Skeletal muscle cell (primary cell): ENCODE measurements around the gene PTPN12.
"Not testable (repeated sequence)": the region's sequence is repeated elsewhere in the genome, so short reads cannot be mapped to it uniquely, and the experiment has no call there.

ENCODE experiments used
- DNase-seq: peaks from one replicate; pipeline ENCODE4 v3.0.0-alpha.2; 2010; ENCODE audit warnings: low read depth
- H3K4me3 ChIP-seq: 2 replicates; pipeline ENCODE4 v1.5.1; 2011; ENCODE audit warnings: low read depth, mild to moderate bottlenecking, control low read depth, low read length, moderate library complexity

The PTPN12 gene

GRCh38 chr7:77537136-77537777 is at the start of gene PTPN12:
Gene PTPN12 (plus strand): TSS chr7:77537295. CDS start chr7:77537547, 252 bp downstream.
- no peak for DNase-seq
- peak within 1 kb of the TSS; percentile 97 for H3K4me3 ChIP-seq

DNA sequence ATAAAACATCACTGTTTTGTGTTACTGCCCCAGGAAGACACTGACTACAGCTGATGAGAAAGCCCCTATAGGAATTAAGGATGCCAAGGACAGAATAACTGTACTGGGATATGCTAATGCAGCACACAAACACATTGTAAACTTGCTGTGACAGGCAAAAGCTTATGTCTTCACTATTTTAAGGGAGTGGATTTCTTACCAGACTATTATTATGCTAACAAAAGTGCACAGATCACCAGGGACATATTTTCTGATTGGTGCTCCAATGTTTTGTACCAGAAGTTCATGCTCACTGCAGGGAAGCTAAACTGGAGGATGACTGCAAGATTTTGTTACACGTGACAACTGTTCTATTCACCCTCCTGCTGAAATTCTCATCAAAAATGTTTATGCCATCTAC is 48.1 kb upstream of the PTPN12 start:
- H3K4me3 ChIP-seq, result no peak overlapping the region
- no peak for DNase-seq

DNA sequence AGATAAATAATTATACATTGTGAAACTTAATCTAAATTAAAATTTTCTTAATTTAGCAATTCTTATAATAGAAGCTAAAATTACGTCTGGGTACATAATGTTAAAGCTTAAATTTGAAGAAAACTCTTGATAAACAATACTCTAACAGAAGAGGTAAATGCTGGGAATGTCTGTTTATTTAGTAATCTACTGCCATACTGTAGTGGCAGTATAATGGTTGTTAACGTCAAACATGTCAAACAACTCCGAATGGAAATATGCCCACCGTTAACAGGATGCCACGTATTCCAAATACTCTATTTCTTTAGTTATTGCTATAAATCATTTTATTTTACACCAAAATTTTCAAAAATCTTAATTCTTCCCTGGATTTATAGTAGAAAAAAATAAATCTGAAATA is 40.0 kb upstream of the PTPN12 start:
- no peak for DNase-seq
- no peak overlapping the region for H3K4me3 ChIP-seq

DNA sequence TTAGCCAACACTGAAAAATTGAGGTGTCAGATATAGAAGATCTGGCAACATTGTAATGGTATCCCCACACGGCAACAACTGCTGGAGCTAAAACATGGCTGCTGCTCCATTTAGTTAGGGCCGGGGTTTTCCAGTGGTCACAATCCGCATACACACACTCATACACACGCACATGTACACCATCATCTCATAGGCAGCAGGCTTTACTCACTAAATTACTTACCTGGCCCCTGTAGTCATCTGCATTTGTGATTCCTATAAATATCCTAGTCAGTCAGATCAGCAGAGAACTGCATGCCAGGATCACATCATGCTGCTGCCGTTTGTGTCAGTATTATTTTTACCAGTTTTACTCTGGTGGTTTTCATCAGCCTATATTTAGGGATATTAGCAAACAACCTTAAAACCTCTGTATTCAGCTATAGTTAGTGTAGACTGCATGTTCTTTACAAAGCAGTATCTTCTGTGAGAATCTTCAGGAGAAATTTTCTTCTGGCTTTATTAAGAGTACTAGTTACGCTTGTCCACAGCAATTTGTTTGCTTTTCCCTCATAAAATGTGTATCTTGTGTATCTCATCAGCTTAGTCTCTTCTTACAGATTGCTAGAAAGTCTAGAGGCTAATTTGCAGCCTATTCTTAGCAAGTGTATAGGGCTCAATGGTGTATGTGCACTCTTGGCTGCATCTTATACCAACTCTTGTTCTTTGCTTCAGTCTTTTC is 38.3 kb upstream of the PTPN12 start:
- H3K4me3 ChIP-seq, result no peak overlapping the region
- no peak for DNase-seq

- no peak overlapping the region for H3K4me3 ChIP-seq
- no peak for DNase-seq
Observed at GRCh38 chr7:77501192-77501515, 35.9 kb upstream of the PTPN12 start.

DNA sequence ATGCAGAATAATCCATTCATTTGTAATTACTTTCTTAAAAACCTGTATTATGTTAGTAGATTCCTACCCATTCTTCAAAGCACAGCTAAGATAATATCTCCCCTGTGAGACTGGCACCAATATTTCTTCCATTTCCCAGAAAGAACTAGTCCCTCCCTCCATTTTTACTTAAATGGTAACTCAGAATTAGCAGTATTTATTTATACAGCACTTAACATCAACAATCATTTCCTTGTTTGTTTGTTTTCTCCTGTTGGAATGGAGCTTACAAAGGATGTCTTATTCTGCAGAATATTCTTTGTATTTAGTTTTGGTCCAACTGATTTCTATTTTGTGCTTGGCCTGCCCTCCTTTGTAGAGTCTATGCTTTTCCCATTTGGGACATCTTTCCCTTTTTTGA is 32.1 kb upstream of the PTPN12 start:
- no peak for DNase-seq
- H3K4me3 ChIP-seq, result no peak overlapping the region

DNA sequence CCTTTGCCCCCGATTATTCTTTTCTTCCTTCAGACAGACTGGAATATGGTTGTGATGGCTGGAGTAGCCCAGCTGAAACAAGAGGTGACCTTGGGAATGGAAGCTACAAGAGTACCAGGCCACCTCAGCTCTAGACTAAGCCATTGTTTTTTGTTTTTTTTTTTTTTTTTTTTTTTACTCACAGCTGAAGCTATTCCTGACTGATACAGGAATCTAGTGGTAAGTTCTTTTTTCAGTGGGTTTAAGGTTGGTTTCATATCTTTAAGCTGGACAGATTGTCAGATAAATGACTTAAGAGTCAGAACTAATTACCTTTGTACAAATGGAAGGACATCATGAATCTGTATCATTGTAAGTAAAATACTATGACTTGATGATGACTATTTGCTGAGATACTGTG is 30.2 kb upstream of the PTPN12 start:
- no peak for DNase-seq
- no peak overlapping the region for H3K4me3 ChIP-seq

DNA sequence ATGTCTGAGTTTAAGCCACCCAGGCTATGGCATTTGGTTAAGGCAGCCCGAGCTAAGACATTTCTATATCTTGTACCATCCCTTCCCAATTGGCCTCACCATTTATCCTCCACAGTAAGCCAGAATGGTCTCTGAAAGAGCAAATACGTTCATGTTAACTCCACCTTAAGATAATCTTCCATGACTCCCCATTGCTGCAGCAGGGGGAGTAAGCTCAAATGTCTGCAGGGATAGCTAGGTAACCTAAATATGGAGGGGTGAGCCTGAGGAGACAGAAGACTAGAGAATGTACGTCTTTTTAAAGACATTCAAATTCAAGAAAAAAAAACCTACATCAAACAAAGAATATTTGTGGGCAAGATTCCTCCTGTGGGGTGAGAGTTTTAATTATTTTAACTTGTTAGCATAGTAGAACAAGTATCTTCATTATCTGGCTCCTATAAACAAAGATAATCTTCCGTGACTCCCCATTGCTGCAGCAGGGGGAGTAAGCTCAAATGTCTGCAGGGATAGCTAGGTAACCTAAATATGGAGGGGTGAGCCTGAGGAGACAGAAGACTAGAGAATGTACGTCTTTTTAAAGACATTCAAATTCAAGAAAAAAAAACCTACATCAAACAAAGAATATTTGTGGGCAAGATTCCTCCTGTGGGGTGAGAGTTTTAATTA is 24.0 kb upstream of the PTPN12 start:
- H3K4me3 ChIP-seq, DNase-seq: not testable (repeated sequence)

DNA sequence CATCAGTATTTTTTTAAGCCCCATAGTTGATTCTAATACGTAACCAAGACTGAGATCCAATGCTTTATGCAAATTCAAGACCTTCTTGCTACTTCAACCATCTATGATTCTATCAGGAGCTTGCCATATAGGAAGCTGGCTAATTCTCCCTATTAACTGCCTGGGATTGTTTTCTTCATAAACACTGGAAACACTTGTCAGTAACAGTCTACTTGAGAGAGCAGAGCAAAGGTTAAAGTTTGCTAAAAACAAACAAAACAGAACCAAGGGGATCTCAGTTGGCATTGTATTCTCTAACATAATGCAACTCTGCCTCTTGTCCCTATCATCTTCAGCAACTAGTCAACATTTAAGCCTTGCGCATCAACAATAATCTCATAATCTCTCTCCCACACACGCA is 21.0 kb upstream of the PTPN12 start:
- no peak for DNase-seq
- H3K4me3 ChIP-seq, result no peak overlapping the region

DNA sequence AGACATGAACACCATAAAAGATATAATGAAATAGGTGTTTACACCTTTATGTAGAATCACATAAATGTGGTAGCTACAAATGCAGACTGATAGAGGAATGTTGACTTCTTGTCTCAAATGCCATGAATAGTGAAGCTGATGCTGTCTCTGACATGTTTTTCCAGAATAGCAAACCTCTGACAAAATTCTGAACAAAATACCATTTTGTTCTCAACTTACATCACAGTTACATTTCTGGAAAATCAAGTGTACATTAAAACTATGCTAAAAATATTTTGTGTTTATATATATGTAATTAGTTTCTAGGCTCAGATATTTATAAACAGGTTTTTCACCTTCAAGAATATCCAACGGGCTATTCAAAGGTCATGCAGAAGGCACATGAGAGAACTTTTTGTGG is 16.8 kb upstream of the PTPN12 start:
- no peak for DNase-seq
- no peak overlapping the region for H3K4me3 ChIP-seq

DNA sequence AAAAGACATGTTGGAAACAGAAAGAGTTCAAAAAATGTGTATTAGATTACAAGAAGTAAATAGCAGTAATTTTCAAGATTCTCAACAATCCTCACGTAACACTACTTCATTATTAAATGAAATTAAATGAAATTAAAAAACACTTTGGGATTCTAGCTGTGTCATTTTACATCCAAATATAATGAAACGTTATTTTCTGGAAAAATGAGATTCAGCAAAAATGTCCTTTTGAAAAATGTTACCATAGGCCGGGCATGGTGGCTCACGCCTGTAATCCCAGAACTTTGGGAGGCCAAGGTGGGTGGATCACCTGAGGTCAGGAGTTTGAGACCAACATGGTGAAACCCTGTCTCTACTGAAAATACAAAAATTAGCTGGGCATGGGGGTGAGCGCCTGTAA is 15.6 kb upstream of the PTPN12 start:
- not testable (repeated sequence) for H3K4me3 ChIP-seq

DNA sequence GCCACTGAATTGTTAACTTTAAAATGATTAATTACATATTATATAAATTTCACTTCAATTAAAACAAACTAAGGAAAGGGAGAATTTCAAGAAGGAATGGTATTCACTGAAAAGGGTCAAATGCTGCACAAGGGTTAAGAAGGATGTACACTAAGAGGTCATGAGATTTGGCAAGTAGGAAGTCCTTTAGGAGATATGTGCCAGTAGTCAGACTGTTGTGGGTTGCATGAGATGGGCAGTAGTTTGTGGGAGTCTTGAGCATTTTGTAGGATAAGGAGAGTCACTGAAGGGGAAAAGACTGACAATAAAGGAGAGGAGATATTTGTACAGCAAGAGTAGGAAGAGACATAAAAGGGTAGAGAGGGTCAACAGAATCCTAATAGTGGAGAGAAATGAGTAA is 12.4 kb upstream of the PTPN12 start:
- DNase-seq, result no peak

More for the DNA sequence above, 15.6 kb upstream of the PTPN12 start:
- not testable (repeated sequence) for DNase-seq

GRCh38 chr7:77525231-77525630 is 11.9 kb upstream of the PTPN12 start:
- H3K4me3 ChIP-seq, result no peak overlapping the region
- no peak for DNase-seq

More for the DNA sequence above, 12.4 kb upstream of the PTPN12 start:
- no peak overlapping the region for H3K4me3 ChIP-seq

- no peak for DNase-seq
- no peak overlapping the region for H3K4me3 ChIP-seq
Observed at GRCh38 chr7:77528368-77528767, 8.7 kb upstream of the PTPN12 start.

DNA sequence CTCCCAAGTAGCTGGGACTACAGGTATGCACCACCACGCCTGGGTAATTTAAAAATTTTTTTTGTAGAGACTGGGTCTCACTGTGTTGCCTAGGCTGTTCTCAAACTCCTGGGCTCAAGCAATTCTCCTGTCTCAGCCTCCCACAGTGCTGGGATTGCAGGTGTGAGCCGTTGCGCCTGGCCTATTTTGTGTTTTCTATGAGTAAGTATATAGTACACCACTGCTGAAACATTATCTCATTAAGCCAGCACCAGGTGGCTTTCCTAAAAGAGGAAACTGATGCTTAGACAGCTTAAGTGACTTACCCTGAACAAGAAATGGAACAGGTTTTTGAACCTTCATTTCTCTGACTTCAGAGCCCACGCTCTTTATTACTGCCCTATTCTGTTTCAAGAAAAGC is 7.8 kb upstream of the PTPN12 start:
- H3K4me3 ChIP-seq, result no peak overlapping the region
- DNase-seq, result no peak

GRCh38 chr7:77531038-77531437 is 6.1 kb upstream of the PTPN12 start:
- H3K4me3 ChIP-seq, result no peak overlapping the region
- no peak for DNase-seq

GRCh38 chr7:77532247-77532646 is 4.8 kb upstream of the PTPN12 start:
- no peak for DNase-seq

DNA sequence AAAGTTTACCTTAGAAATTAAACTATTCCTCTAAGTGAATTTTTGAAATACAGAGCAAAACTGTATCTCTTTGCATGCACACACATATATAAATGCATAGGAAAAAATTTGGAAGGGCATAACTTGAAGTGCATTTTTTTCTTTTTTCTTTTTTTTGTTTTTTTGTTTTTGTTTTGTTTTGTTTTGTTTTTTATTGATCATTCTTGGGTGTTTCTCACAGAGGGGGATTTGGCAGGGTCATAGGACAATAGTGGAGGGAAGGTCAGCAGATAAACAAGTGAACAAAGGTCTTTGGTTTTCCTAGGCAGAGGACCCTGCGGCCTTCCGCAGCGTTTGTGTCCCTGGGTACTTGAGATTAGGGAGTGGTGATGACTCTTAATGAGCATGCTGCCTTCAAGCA is 4.4 kb upstream of the PTPN12 start:
- not testable (repeated sequence) for DNase-seq, H3K4me3 ChIP-seq

More at GRCh38 chr7:77532247-77532646, 4.8 kb upstream of the PTPN12 start:
- no peak overlapping the region for H3K4me3 ChIP-seq

GRCh38 chr7:77534046-77534445 is 3.0 kb upstream of the PTPN12 start:
- not testable (repeated sequence) for DNase-seq, H3K4me3 ChIP-seq

DNA sequence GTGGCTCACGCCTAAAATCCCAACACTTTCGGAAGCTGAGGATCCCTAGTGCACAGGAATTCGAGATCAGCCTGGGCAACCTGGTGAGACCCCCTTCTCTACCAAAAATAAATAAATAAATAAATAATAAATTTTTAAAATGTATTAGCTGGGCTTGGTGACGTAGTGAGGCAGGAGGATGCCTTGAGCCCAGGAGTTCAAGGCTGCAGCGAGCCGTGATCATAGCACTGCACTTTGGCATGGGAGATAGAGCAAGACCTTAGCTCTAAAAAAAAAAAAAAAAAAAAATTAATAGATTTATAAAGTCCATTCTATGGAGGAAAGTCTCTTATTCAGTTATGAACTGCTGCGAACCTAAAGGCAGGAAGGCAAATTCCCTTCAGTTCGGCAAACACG is 1.1 kb upstream of the PTPN12 start:
- DNase-seq, result no peak

More for the DNA sequence above, 1.1 kb upstream of the PTPN12 start:
- peak overlapping the region; percentile 74 for H3K4me3 ChIP-seq
